Measurements from ENCODE around the gene KCNN2. TPM values are rescaled to one million over a fixed set of nuclear protein-coding genes. Genes with fewer than 3 reads are reported as not detected.

The KCNN2 gene
- total and polyA plus RNA-seq, 10 of the 15 experiments (the other 5 are each of a cell fraction or from before 2014, with no cell fraction given): 0.21 to 3.6 (median 0.79) TPM

- TF ChIP-seq BCLAF1 (IDR thresholded peaks at IDR 0.05) (no peak), NFXL1 (IDR thresholded peaks at IDR 0.05; ENCODE audit: borderline replicate concordance) (no peak), MTA2 (IDR thresholded peaks at IDR 0.05; ENCODE audit: low read depth) (no peak), NFYA (IDR thresholded peaks at IDR 0.05; ENCODE audit: borderline replicate concordance, low read depth, low read length) (no peak), CHD2 (IDR thresholded peaks at IDR 0.05; ENCODE audit: borderline replicate concordance, low read depth, low read length) (no peak), FOXK2 (IDR thresholded peaks at IDR 0.05) (no peak), SMAD5 (IDR thresholded peaks at IDR 0.05; ENCODE audit: low read depth) (no peak)
Observed at GRCh38 chr5:114332493-114332892, 29.4 kb upstream of the KCNN2 start (continued).

DNA sequence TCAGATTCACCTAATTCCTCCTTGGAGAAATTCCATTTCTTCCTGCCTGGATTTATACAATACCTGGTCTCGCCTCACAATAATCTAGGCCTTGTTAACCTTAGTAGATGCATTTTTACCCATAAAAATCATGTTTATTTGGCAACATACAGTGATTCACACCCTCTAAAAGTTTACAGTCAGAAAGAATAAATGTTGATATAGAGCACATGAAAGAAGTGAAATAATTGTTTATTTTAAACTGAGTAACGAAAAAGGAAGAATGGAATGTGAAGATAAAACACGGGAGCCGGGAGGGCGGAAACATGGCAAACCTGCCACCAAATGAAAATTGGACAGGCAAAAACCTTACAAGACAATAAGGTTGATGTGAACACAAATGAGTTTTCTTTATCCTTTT, 28.9 kb upstream of the KCNN2 start:
- Histone ChIP-seq H3K4me3 (no peak overlapping the region), H3K36me3 (ENCODE audit: control insufficient read depth in 2 of 2, insufficient read depth in 2 of 2, low read length in 1 of 2) (no peaks in the 10 kb centered on the region), H4K20me1 (ENCODE audit: control insufficient read depth, insufficient read depth) (no peaks in the 10 kb centered on the region), H3K79me2 (ENCODE audit: control insufficient read depth, insufficient read depth, low read length) (no peaks in the 10 kb centered on the region), H3K27ac (ENCODE audit: control insufficient read depth, insufficient read depth) (no peak overlapping the region), H2AFZ (ENCODE audit: control insufficient read depth, low read depth, low read length) (no peak overlapping the region), H3K4me2 (ENCODE audit: control insufficient read depth, insufficient read depth) (no peak overlapping the region), H3K4me1 (ENCODE audit: control insufficient read depth, insufficient read depth, low read length) (no peaks in the 10 kb centered on the region; the same call in 1 of the 2 replicates), H3K27me3 (replicated peaks in 1 of 2; ENCODE audit: control insufficient read depth in 2 of 2, insufficient read depth in 2 of 2, low read length in 1 of 2) (no peaks in the 10 kb centered on the region), H3K9me3 (replicated peaks; ENCODE audit: control insufficient read depth, insufficient read depth, low read length) (no peaks in the 10 kb centered on the region), H3K9ac (ENCODE audit: control insufficient read depth, insufficient read depth, low read length) (no peak overlapping the region)
- POLR2A ChIA-PET: no interaction called here
- DNase-seq (ENCODE audit: low read depth, low spot score): no peak
- FAIRE-seq: no peak
- ATAC-seq: no peak
- CTCF ChIA-PET: no interaction called here
- intact Hi-C loops (cut with micrococcal nuclease; ENCODE audit: unreplicated experiment): no loop called here
- SMC1A ChIA-PET (ENCODE audit: uncharacterized antibody, unreplicated experiment): no interaction called here
- 16% methylated on average over 5 of the region's 5 CpGs for WGBS (ENCODE audit: insufficient coverage, insufficient replicate concordance, low lambda C conversion rate, missing lambda C conversion rate)
- in situ Hi-C loops (cut with MboI): no loop called here
- no TSS peak for BruUV-seq (replicated peaks)
- RAD21 ChIA-PET (ENCODE audit: unreplicated experiment): no interaction called here
- TF ChIP-seq CREB1 (IDR thresholded peaks at IDR 0.05; ENCODE audit: low read depth) (no peak), RB1 (IDR thresholded peaks at IDR 0.05; ENCODE audit: borderline replicate concordance) (no peak), RAD21 (IDR thresholded peaks at IDR 0.05; ENCODE audit: insufficient read depth, low read depth, low read length) (no peak), LARP7 (IDR thresholded peaks at IDR 0.05) (no peak), SMARCA5 (IDR thresholded peaks at IDR 0.05) (no peak), POLR2A (IDR thresholded peaks at IDR 0.05; ENCODE audit: low read depth, low read length) (no peak), ZZZ3 (IDR thresholded peaks at IDR 0.05; ENCODE audit: control insufficient read depth, insufficient read length, low read depth) (no peak), TCF12 (IDR thresholded peaks at IDR 0.05; ENCODE audit: low read depth, low read length) (no peak)
- TF ChIP-seq, protein P1, sequence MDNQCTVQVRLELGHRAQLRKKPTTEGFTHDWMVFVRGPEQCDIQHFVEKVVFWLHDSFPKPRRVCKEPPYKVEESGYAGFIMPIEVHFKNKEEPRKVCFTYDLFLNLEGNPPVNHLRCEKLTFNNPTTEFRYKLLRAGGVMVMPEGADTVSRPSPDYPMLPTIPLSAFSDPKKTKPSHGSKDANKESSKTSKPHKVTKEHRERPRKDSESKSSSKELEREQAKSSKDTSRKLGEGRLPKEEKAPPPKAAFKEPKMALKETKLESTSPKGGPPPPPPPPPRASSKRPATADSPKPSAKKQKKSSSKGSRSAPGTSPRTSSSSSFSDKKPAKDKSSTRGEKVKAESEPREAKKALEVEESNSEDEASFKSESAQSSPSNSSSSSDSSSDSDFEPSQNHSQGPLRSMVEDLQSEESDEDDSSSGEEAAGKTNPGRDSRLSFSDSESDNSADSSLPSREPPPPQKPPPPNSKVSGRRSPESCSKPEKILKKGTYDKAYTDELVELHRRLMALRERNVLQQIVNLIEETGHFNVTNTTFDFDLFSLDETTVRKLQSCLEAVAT (IDR thresholded peaks at IDR 0.05): no peak
- TF ChIP-seq, protein P2, sequence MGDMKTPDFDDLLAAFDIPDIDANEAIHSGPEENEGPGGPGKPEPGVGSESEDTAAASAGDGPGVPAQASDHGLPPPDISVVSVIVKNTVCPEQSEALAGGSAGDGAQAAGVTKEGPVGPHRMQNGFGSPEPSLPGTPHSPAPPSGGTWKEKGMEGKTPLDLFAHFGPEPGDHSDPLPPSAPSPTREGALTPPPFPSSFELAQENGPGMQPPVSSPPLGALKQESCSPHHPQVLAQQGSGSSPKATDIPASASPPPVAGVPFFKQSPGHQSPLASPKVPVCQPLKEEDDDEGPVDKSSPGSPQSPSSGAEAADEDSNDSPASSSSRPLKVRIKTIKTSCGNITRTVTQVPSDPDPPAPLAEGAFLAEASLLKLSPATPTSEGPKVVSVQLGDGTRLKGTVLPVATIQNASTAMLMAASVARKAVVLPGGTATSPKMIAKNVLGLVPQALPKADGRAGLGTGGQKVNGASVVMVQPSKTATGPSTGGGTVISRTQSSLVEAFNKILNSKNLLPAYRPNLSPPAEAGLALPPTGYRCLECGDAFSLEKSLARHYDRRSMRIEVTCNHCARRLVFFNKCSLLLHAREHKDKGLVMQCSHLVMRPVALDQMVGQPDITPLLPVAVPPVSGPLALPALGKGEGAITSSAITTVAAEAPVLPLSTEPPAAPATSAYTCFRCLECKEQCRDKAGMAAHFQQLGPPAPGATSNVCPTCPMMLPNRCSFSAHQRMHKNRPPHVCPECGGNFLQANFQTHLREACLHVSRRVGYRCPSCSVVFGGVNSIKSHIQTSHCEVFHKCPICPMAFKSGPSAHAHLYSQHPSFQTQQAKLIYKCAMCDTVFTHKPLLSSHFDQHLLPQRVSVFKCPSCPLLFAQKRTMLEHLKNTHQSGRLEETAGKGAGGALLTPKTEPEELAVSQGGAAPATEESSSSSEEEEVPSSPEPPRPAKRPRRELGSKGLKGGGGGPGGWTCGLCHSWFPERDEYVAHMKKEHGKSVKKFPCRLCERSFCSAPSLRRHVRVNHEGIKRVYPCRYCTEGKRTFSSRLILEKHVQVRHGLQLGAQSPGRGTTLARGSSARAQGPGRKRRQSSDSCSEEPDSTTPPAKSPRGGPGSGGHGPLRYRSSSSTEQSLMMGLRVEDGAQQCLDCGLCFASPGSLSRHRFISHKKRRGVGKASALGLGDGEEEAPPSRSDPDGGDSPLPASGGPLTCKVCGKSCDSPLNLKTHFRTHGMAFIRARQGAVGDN (IDR thresholded peaks at IDR 0.05): no peak
